Measurements from ENCODE around the gene ZFP1. TPM values are rescaled to one million over a fixed set of nuclear protein-coding genes. Genes with fewer than 3 reads are reported as not detected.
A peak's percentile ranks its signal among the peaks of the same experiment; 100 is the strongest.

Gene ZFP1
- total and polyA plus RNA-seq, 12 donors, result 3.0 to 11.5 (median 6.9) TPM

- ATAC-seq (no peak), DNase-seq (no peak)
- TF ChIP-seq, protein P1, sequence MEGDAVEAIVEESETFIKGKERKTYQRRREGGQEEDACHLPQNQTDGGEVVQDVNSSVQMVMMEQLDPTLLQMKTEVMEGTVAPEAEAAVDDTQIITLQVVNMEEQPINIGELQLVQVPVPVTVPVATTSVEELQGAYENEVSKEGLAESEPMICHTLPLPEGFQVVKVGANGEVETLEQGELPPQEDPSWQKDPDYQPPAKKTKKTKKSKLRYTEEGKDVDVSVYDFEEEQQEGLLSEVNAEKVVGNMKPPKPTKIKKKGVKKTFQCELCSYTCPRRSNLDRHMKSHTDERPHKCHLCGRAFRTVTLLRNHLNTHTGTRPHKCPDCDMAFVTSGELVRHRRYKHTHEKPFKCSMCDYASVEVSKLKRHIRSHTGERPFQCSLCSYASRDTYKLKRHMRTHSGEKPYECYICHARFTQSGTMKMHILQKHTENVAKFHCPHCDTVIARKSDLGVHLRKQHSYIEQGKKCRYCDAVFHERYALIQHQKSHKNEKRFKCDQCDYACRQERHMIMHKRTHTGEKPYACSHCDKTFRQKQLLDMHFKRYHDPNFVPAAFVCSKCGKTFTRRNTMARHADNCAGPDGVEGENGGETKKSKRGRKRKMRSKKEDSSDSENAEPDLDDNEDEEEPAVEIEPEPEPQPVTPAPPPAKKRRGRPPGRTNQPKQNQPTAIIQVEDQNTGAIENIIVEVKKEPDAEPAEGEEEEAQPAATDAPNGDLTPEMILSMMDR (IDR thresholded peaks at IDR 0.05), result no peak
- Histone ChIP-seq H3K9me3 (no peaks in the 10 kb centered on the region), H3K4me3 (no peak overlapping the region), H3K27me3 (peaks cover 0 to 15% (median 0%) of the 10 kb centered on the region in 7 donors), H3K36me3 (peaks cover 0 to 16% (median 0%) of the 10 kb centered on the region in 9 donors), H3K27ac (peak overlapping the region in 4 of 10 donors; percentile 82 to 96 (median 86)), H3K4me1 (peaks cover 15 to 80% (median 67%) of the 10 kb centered on the region in 9 donors)
- WGBS, 2 donors, result 88 to 90% methylated on average over 20 of the region's 20 CpGs
- intact Hi-C loops (cut with DNase I), result loop anchor here in 6 of 10 donors (5.0 to 10.0 kb wide), 6 partner anchors 66 to 409 kb away; partner anchors contain the start of gene MLKL (in 1 of the 6)
Measured at GRCh38 chr16:75113541-75114121, 34.7 kb upstream of the ZFP1 start.

- intact Hi-C loops (cut with DNase I), result loop anchor here in 6 of 10 donors (5.0 to 10.0 kb wide), 6 partner anchors 67 to 410 kb away; partner anchors contain the start of gene MLKL (in 1 of the 6)
- peaks cover 0 to 15% (median 0%) of the 10 kb centered on the region in 7 donors for H3K27me3 ChIP-seq
- no peak overlapping the region for H3K4me3 ChIP-seq
- H3K9me3 ChIP-seq, result no peaks in the 10 kb centered on the region
- H3K36me3 ChIP-seq, result peaks cover 0 to 16% (median 0%) of the 10 kb centered on the region in 9 donors
- TF ChIP-seq, protein P1 (IDR thresholded peaks at IDR 0.05), result peak in 1 of 9 donors; percentile 62
- DNase-seq (no peak), ATAC-seq (no peak)
- whole genome bisulfite sequencing, 2 donors, result 89 to 91% methylated on average over 44 of the region's 44 CpGs
- peak overlapping the region in 1 of 10 donors; percentile 96 for H3K27ac ChIP-seq
- H3K4me1 ChIP-seq, result peaks cover 13 to 74% (median 60%) of the 10 kb centered on the region in 9 donors
Measured at GRCh38 chr16:75114179-75114945, 34.0 kb upstream of the ZFP1 start.

GRCh38 chr16:75114946-75115825 lies 33.1 kb upstream of the ZFP1 start:
- Histone ChIP-seq H3K4me1 (peaks cover 10 to 66% (median 51%) of the 10 kb centered on the region in 9 donors), H3K36me3 (peaks cover 0 to 16% (median 0%) of the 10 kb centered on the region in 9 donors)

More at GRCh38 chr16:75114946-75115825, 33.1 kb upstream of the ZFP1 start:
- peak overlapping the region in 9 of 10 donors; percentile 22 to 67 (median 57) for H3K4me3 ChIP-seq
- 89 to 92% methylated on average over 43 to 45 of the region's 45 CpGs for WGBS, 2 donors
- H3K9me3 ChIP-seq, result no peaks in the 10 kb centered on the region
- ATAC-seq (no peak), DNase-seq (no peak)
- TF ChIP-seq, protein P1 (IDR thresholded peaks at IDR 0.05), result no peak
- intact Hi-C loops (cut with DNase I), result loop anchor here in 6 of 10 donors (5.0 to 10.0 kb wide), 6 partner anchors 68 to 410 kb away; partner anchors contain the start of gene MLKL (in 1 of the 6)
- H3K27me3 ChIP-seq, result peaks cover 0 to 15% (median 0%) of the 10 kb centered on the region in 7 donors
- peak overlapping the region in 4 of 10 donors; percentile 68 to 85 (median 81) for H3K27ac ChIP-seq

Data from heart right ventricle (tissue), 16 donors.